ENCODE results near the gene PARD6G.
A peak's percentile ranks its signal among the peaks of the same experiment; 100 is the strongest.
"Not testable (repeated sequence)": the region's sequence is repeated elsewhere in the genome, so short reads cannot be mapped to it uniquely, and the experiment has no call there.

PARD6G gene

GRCh38 chr18:80172056-80172455 is 75.3 kb downstream of the PARD6G start:
- DNase-seq (ENCODE audit: low read depth in 2 of 3, low spot score in 1 of 3): no peak

GRCh38 chr18:80171054-80171872 is 76.1 kb downstream of the PARD6G start:
- DNase-seq (ENCODE audit: low read depth in 2 of 3, low spot score in 1 of 3): peak; percentile 26 to 62 (median 45)

- DNase-seq (ENCODE audit: low read depth in 2 of 3, low spot score in 1 of 3): no peak
Observed at GRCh38 chr18:80170395-80171053, 76.8 kb downstream of the PARD6G start.

DNA sequence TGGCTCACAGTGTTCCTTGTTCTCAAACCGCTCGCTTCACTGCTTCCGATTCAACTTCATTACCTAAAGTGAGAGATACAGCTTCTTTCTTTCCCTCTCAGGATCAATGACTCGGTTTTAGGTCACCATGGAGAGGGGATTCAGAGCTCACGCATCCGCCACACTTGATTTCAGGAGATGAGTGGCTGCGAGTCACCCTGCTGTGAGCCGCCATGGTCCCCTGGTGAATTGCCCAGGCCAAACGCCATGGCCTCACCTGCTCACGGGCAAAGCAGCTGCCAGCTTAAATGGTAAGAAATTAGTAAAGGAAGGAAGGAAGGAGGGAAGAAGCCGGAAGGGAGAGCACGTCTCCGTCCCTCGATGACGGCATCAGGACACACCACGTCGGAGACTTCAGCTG is 77.7 kb downstream of the PARD6G start:
- no peak for DNase-seq (ENCODE audit: low read depth in 2 of 3, low spot score in 1 of 3)

DNA sequence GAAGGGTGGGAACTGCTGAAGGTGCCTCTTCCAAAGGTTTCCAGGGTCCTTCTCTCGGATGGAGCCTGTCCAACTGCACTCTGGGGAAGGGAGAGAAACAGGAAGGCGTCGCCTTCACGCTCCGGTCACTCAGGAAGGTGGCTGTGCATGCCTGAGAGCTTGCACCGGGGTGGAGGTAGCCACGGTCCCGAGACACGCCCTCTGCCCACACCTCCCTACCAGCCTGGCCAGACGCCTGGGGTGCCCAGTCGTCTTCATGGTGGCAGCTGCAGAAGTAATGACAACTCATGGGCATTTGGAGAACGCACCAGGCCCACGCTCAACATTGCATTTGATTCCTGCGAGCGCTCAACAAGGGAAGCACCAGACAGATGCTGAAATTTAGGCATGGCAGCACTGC is 78.3 kb downstream of the PARD6G start:
- DNase-seq (ENCODE audit: low read depth in 2 of 3, low spot score in 1 of 3): no peak

DNA sequence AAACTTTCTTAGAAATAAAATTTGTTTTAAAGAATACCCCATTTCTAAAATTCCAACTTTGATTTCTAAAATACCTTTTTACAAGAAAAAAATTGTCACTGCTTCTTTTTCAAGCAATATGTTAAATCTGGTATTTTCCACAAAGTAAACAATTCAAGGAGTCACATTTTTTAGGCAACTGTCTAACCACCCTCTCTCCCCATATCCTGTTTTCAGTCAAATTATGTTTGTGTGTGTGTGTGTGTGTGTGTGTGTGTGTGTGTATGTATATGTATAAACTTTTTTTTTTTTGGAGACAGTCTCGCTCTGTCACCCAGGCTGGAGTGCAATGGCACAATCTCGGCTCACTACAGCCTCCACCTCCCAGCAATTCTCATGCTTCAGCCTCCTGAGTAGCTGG is 79.0 kb downstream of the PARD6G start:
- DNase-seq (ENCODE audit: low read depth in 2 of 3, low spot score in 1 of 3): no peak

GRCh38 chr18:80167931-80168330 is 79.4 kb downstream of the PARD6G start:
- no peak for DNase-seq (ENCODE audit: low read depth in 2 of 3, low spot score in 1 of 3)

GRCh38 chr18:80167331-80167730 is 80.0 kb downstream of the PARD6G start:
- no peak for DNase-seq (ENCODE audit: low read depth in 2 of 3, low spot score in 1 of 3)

DNA sequence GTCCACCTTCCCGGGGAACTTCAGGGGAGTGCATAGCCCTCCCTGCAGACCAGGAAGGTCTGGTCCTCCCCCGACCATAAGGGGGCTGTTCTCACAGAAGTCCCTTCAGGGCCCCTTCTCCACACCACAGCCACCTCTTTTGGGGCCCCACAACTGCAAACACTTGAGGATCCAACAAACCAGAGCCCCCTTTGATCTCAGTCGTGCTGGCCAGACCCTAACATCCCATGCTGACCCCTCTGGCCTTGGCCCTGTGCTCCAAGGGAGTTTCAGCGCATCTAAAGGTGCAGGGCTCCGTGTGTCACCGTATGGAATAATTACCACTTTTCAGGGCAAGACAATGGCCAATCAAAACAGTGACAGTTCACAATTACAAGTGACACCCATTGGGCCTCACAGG is 80.6 kb downstream of the PARD6G start:
- DNase-seq (ENCODE audit: low read depth in 2 of 3, low spot score in 1 of 3): no peak

GRCh38 chr18:80166240-80166639 is 81.1 kb downstream of the PARD6G start:
- no peak for DNase-seq (ENCODE audit: low read depth in 2 of 3, low spot score in 1 of 3)

GRCh38 chr18:80164727-80165355 is 82.5 kb downstream of the PARD6G start:
- not testable (repeated sequence) for DNase-seq (ENCODE audit: low read depth in 2 of 3, low spot score in 1 of 3)

- DNase-seq (ENCODE audit: low read depth in 2 of 3, low spot score in 1 of 3): no peak
Observed at GRCh38 chr18:80163183-80163582, 84.1 kb downstream of the PARD6G start.

DNA sequence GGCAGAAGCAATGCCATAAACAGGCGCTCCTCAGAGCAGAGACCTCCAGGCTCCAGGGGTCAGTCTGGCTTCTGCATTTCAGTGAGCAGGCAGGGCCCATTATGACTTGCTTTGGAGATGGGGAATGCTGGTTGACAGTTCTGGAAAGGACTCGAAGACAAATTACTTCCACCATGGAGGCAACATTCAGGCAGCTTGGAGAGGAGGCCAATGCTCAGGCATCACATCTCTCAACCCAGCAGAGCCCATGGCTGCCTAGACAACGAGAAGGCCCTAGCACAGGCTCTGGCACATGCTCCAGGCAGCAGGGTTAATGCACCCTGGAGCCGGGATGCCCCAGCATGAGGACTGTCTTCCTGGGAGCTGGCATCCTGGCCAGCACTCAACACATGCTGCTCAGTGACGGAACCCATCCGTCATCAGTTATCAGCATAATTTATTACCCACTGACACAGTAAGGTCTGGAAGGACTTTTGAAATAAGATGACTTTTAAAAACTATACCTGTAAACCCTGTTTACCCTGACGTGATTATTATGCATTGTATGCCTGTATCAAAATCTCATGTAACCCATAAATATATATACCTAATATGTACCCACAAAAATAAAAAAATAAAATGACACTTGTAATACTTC is 85.4 kb downstream of the PARD6G start:
- DNase-seq (ENCODE audit: low read depth in 2 of 3, low spot score in 1 of 3): no peak

DNA sequence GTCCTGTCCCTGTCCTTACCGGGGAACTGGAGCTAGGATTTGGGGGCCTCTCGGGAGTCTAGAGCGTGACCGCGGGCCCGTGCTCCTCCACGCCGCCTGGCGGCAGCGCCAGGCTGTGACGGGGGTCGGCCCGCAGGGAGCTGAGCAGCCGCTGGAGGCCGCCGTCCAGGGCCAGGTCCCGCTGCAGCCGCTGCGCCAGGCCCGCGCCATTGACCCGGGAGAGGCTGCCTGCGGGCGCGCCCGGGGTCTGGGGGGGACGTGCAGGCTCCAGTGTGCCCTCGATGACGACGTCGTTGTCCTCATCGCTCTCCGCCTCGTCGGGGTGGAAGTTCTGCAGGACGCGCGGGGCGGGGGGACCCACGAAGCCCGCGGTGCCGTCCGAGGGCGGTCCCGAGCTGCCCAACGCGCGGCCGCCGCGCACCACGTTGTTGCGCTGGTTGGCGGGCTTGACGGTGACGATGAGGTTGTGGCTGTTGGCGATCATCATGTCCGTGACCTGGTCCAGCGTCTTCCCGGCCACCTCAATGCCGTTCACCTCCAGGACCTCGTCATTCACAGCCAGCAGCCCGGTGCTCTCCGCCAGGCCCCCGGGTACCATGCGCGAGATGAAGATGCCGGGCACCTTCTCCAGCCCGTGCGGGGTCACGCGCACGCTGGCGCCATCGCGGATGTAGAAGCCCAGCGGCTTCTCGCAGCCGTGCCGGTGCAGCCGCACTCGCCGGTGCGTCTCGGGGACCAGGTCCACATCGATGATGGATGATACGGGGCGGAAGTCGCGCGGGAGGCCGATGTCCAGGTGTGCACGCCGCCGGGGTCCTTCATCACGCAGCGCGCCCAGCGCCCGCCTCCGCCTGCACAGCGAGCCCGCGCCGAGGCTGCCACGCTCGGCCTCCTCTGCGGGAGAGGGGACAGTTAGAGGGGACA is 87.3 kb downstream of the PARD6G start:
- peak in 2 of 3 donors; percentile 20 to 32 for DNase-seq (ENCODE audit: low read depth in 2 of 3, low spot score in 1 of 3)

GRCh38 chr18:80158365-80158764 is 88.9 kb downstream of the PARD6G start:
- DNase-seq (ENCODE audit: low read depth in 2 of 3, low spot score in 1 of 3): no peak

DNA sequence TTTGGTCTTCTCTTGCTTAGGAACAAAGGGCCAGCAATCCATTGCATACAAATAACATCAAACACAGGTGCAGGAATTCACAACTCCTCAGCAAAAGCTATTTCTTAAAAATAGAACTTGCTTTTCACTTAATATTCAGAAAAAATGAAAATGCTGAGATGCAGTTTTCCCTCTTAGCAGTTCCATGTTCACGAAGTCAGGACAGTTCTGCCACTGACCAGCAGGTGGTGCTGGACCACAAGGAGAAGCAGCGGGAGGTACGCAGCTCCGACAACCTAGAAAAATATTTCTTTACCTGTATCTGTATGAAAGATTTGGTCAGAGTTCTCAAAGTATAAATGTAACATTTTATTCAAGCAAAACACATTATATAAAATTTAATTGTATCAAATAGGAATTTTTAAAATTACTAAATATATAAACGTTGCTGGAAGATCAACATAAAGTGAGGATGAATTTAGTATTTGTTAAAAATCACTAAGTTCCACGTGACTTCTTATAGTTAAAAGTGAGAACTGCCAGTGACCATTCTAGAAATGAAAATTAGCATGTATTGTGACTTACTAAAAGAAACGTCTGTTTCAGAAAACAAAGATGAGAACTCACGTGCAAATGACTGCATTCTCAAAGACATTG is 89.5 kb downstream of the PARD6G start:
- peak; percentile 61 to 74 (median 68) for DNase-seq (ENCODE audit: low read depth in 2 of 3, low spot score in 1 of 3)

DNA sequence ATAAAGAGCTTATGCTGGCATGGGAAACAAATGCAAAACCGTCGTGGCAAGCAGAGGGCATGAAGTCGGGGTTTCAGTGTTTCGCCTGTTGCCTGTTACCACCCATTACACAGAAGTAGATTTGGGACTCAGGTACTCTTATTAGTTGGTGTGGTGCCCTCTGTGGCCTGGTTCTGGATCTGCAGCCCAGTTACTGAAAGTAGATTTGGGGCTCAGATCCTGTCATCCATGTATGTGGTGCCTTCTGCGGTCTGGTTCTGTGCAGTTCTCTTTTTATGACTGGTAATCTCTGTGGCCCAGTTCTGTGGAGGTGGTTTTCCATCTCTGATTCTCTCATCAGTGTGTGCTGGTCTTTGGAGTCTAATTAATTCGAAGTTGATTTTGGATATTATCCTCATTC is 93.0 kb downstream of the PARD6G start:
- DNase-seq (ENCODE audit: low read depth in 2 of 3, low spot score in 1 of 3): peak; percentile 24 to 39 (median 29)

DNA sequence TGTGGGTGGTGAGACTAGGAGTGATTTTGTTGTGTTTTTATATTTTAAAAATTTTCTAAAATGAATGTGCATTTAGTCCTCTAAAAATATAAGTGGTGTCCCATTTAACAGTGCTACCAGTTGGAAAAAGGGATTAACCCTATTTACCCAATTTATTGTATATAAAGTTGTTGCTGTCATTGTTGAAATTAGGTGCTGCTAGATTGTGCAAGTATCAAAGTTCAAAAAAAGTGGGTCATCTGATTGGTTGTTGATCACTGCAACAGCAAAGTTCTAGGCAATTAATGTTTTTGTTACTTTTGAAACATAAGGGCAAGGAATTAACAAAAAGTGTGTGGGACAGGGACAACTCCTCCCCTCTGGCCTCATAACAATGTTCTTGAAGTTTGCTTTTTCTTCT is 97.6 kb downstream of the PARD6G start:
- no peak for DNase-seq (ENCODE audit: low read depth in 2 of 3, low spot score in 1 of 3)

DNA sequence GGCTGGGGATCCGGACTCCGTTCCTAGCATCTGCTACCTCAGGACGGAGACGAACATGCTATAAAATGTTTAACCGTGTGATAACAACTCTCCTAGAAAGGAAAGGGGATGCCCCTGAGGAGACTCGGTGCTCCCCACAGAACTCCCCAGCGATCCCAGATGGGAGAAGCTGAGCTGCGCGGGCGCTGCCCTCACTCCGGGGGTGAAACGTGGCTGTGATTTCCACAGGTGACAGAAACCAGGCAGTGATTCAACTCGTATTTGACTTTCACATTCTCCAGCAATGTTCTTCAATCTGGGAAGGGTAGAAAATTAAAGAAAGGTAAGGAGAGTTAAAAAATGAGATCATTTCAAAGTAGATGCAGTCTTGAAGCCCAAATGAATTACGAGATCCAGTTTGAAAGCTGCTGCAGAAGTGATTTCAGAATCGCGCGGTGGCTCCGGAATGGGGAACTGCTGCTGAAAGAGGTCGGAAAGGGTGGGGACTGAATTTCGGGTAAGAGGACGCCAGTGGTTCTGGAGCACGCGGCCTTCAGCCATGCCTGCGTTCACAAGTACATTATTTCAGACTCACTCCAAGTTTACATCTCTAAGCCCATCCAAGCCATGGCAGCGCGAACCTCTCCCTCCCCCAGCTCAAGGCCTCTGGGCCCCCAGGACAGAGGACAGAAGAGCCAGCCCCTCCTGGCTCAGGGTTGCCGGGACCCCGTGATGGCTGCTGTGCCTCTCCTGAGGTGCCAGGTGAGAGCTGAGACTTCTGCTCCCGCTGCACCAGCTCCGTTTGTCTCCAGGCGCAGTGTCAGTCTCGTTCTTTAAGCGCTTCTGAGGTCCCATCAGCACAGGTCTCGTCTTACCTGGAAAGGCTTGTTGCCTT is 98.8 kb downstream of the PARD6G start:
- no peak for DNase-seq (ENCODE audit: low read depth in 2 of 3, low spot score in 1 of 3)

Measured in stimulated activated CD4-positive, alpha-beta T cell treated with anti-CD3 and anti-CD28 coated beads, Interleukin-12 subunit alpha, Interleukin-12 subunit beta, amount 100 ng/mL, for 48 hours (primary cell).